Stimulated activated CD4-positive, alpha-beta T cell treated with anti-CD3 and anti-CD28 coated beads, TNF-alpha, amount 100 ng/mL, for 4 hours (primary cell): ENCODE results near the gene SPACA6.
"Not testable (repeated sequence)": the region's sequence is repeated elsewhere in the genome, so short reads cannot be mapped to it uniquely, and the experiment has no call there.

ENCODE experiments used
- DNase-seq, 3 experiments: peaks; one replicate each; pipeline ENCODE4 v3.0.0-alpha.2; 2020; ENCODE audit warnings: low read depth in 3 of 3

SPACA6 gene

GRCh38 chr19:51737924-51738323, 44.8 kb downstream of the SPACA6 start:
- no peak for DNase-seq

DNA sequence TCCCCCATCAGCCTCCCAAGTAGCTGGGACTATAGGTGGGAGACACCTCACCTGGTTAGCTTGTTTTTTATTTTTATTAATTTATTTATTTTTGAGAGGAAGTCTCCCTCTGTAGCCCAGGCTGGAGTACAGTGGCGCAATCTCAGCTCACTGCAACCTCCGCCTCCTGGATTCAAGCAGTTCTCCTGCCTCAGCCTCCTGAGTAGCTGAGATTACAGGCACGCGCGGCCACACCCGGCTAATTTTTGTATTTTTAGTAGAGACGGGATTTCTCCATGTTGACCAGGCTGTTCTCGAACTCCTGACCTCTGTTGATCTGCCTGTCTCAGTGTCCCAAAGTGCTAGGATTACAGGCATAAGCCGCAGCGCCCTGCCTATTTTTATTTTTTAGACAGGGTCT, 45.4 kb downstream of the SPACA6 start:
- DNase-seq: not testable (repeated sequence)

- no peak for DNase-seq
Measured at GRCh38 chr19:51739466-51740213, 46.5 kb downstream of the SPACA6 start.

- DNase-seq: no peak
Measured at GRCh38 chr19:51740356-51740755, 47.2 kb downstream of the SPACA6 start.

- DNase-seq: no peak
Measured at GRCh38 chr19:51742789-51743188, 49.7 kb downstream of the SPACA6 start.

GRCh38 chr19:51743405-51743804, 50.3 kb downstream of the SPACA6 start:
- DNase-seq: no peak

GRCh38 chr19:51746731-51747130, 53.6 kb downstream of the SPACA6 start:
- no peak for DNase-seq

- no peak for DNase-seq
Measured at GRCh38 chr19:51749979-51750378, 56.8 kb downstream of the SPACA6 start.

DNA sequence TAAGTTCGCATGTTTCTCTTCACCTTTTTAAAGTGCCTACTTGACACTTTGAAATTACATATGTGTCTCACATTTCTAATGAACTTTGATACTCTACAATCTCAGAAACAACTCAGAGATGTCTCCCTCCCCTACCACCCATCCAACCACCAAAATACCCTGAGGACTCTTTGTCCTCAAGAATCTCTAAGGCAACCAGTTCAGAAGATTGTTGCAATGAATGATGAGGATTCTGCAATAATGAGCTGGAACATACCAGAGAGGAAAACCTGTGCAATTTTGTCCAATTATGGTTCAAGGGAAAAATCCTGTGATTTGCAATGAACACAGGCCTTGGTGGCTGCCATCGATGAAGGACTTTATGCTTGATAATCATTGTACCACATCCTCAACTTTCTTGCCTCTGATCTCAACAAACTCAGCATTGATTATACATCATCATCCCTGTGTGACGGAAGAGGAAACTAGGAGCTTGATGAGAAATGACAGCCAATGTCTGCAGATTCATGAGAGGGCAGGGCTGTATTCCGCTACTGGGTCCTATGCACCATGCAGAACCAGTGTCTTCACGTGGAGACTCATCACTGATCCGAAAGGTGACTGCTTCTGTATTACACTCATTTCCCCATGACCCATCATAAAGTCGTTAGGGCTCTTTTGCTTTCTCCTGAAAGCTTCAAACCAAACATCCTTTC, 57.4 kb downstream of the SPACA6 start:
- no peak for DNase-seq

GRCh38 chr19:51751655-51752054, 58.5 kb downstream of the SPACA6 start, which contains the start of gene FPR1:
TSS of gene FPR1 (minus strand) at chr19:51751878. CDS start at chr19:51746994, 4,884 bp downstream.
- no peak for DNase-seq

DNA sequence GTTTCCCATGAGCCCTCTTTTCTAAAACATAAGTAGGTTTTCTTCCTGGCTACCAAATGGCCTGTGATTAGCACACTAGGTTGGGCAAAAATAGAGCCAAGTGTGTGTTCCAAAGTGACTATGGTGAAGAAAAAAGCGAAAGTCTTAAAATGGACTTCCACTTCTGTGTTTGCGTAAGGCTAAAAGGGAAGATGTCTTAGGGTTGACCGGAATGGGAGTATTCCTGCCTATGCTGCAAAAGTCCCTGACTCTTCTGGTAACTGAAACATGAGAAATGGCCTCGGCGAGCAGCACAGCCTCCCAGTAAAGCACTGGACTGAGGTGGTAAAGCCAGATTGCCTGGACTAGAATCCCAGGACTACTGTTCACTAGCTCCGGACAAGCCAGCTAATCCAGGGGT, 61.0 kb downstream of the SPACA6 start:
- no peak for DNase-seq

- no peak for DNase-seq
Measured at GRCh38 chr19:51754770-51755169, 61.6 kb downstream of the SPACA6 start.
